Testis (tissue), 3 donors: ENCODE results near the gene FXYD3. TPM values are rescaled to one million over a fixed set of nuclear protein-coding genes. Genes with fewer than 3 reads are reported as not detected.

ENCODE experiments used
- DNase-seq: peaks from one replicate; pipeline ENCODE4 v3.0.0-alpha.2; 2019
- H3K27ac ChIP-seq, 2 donors: fragments of 200-600 bp; sonication (generic); one replicate each; pipeline ENCODE4 v1.5.1; 2019
- H3K27me3 ChIP-seq: fragments of 200-600 bp; sonication (generic); one replicate; pipeline ENCODE4 v1.5.1; 2019
- H3K36me3 ChIP-seq: fragments of 200-600 bp; sonication (generic); one replicate; pipeline ENCODE4 v1.5.1; 2017; ENCODE audit warnings: low read depth; ENCODE audit errors: missing control alignments
- H3K4me1 ChIP-seq: fragments of 200-600 bp; sonication (generic); one replicate; pipeline ENCODE4 v1.5.1; 2019
- H3K4me3 ChIP-seq, 2 donors: fragments of 200-600 bp; sonication (generic); one replicate each; pipeline ENCODE4 v1.5.1; 2017 to 2019
- H3K9me3 ChIP-seq: fragments of 200-600 bp; sonication (generic); one replicate; pipeline ENCODE4 v1.5.1; 2017
- POLR2A ChIP-seq: fragments of 450-650 bp; IDR thresholded peaks from one replicate; pipeline ENCODE4 v1.6.1; 2017; ENCODE audit warnings: antibody characterized with exemption, mild to moderate bottlenecking, moderate library complexity
- WGBS, 2 donors: methylation state at CpG; one replicate each; pipeline ENCODE4 v1.1.5; 2018; 5-methylcytosine and 5-hydroxymethylcytosine counted together
- intact Hi-C: fragments of 100-400 bp; cut with DNase I; formaldehyde crosslinking; loops from one replicate; pipeline ENCODE4 v1.15.1; 2023; ENCODE audit warnings: low total_unique reads
- polyA plus RNA-seq: library from polyadenylated mRNA; stranded (reverse); fragments of 350-450 nt; fragmentation: Illumina TruSeq; extraction: RNeasy Lipid Tissue Mini Kit (QIAGEN cat#74804); gene quantifications from one replicate; pipeline ENCODE4 v1.2.3, GENCODE V29; 2014; ENCODE audit warnings: low read depth, low replicate concordance; ENCODE audit not compliant: insufficient read depth
- total RNA-seq, 2 donors: library from RNA; depleted of rRNA; stranded (reverse); fragments of >200 nt; gene quantifications; one replicate each; pipeline ENCODE4 v1.2.3, GENCODE V29; 2016
- TF ChIP-seq, protein P1 (sequence below), 3 experiments: fragments of 450-650 bp in 2 of 3; fragments of 200-600 bp in 1 of 3; sonication (generic) in 1 of 3; IDR thresholded peaks; one replicate each; pipeline ENCODE4 v1.5.1; 2016 to 2019; ENCODE audit warnings: antibody characterized with exemption in 3 of 3, mild to moderate bottlenecking in 2 of 3, moderate library complexity in 1 of 3

The FXYD3 gene
- total and polyA plus RNA-seq, 3 donors from 2014 or later = 2.6 TPM; not detected in 2

DNA sequence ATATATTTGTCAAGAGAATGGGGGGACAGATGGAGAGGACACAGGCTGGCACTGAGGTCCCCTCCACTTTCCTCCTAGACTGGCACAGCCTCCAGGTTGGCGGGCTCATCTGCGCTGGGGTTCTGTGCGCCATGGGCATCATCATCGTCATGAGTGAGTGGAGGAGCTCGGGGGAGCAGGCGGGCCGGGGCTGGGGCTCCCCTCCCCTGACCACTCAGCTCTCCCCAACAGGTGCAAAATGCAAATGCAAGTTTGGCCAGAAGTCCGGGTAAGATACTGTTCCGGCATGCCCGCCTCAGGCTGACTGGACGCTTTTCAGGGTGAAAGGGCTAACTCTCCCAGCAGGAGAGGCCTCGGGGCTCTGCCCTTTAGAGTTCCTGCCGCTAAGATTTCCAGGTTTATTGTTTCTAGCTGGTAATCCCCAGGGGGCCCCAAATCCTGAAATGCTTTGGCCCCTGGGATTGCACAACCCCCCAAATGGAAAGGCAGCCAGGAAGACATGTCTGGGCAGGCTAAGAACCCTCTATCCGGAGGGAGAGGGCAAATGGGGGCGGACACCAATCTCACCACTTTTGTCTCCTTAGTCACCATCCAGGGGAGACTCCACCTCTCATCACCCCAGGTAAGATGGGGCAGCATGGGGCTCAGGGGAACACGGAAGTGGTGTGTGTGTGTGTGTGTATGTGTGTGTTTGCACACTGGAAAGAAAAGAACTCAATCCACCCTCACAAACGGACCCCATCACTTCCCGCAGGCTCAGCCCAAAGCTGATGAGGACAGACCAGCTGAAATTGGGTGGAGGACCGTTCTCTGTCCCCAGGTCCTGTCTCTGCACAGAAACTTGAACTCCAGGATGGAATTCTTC, 7.3 kb downstream of the FXYD3 start:
- intact Hi-C loops = no loop called here
- WGBS, 2 donors = 87 to 90% methylated on average over 13 to 19 of the region's 19 CpGs

DNA sequence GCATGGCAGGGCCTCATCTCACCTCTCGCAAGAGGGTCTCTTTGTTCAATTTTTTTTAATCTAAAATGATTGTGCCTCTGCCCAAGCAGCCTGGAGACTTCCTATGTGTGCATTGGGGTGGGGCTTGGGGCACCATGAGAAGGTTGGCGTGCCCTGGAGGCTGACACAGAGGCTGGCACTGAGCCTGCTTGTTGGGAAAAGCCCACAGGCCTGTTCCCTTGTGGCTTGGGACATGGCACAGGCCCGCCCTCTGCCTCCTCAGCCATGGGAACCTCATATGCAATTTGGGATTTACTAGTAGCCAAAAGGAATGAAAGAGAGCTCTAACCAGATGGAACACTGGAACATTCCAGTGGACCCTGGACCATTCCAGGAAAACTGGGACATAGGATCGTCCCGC, 8.0 kb downstream of the FXYD3 start:
- Histone ChIP-seq H3K9me3 (no peaks in the 10 kb centered on the region), H3K4me3 (no peak overlapping the region), H3K27ac (peak overlapping the region; percentile 91 to 95), H3K4me1 (peaks cover 32% of the 10 kb centered on the region), H3K27me3 (no peaks in the 10 kb centered on the region), H3K36me3 (no peaks in the 10 kb centered on the region)
- WGBS, 2 donors = 65 to 75% methylated on average over 5 of the region's 5 CpGs
- TF ChIP-seq POLR2A = no peak
- TF ChIP-seq, protein P1, sequence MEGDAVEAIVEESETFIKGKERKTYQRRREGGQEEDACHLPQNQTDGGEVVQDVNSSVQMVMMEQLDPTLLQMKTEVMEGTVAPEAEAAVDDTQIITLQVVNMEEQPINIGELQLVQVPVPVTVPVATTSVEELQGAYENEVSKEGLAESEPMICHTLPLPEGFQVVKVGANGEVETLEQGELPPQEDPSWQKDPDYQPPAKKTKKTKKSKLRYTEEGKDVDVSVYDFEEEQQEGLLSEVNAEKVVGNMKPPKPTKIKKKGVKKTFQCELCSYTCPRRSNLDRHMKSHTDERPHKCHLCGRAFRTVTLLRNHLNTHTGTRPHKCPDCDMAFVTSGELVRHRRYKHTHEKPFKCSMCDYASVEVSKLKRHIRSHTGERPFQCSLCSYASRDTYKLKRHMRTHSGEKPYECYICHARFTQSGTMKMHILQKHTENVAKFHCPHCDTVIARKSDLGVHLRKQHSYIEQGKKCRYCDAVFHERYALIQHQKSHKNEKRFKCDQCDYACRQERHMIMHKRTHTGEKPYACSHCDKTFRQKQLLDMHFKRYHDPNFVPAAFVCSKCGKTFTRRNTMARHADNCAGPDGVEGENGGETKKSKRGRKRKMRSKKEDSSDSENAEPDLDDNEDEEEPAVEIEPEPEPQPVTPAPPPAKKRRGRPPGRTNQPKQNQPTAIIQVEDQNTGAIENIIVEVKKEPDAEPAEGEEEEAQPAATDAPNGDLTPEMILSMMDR (IDR thresholded peaks at IDR 0.05) = no peak
- intact Hi-C loops = no loop called here
- no peak for DNase-seq

More for the DNA sequence above, 7.3 kb downstream of the FXYD3 start:
- no peak overlapping the region for H3K4me3 ChIP-seq
- no peaks in the 10 kb centered on the region for H3K27me3 ChIP-seq
- H3K4me1 ChIP-seq = peaks cover 32% of the 10 kb centered on the region
- no peak for DNase-seq
- no peaks in the 10 kb centered on the region for H3K36me3 ChIP-seq
- H3K27ac ChIP-seq = peak overlapping the region; percentile 91 to 95
- H3K9me3 ChIP-seq = no peaks in the 10 kb centered on the region
- TF ChIP-seq POLR2A = no peak
- TF ChIP-seq, protein P1 (IDR thresholded peaks at IDR 0.05) = no peak

DNA sequence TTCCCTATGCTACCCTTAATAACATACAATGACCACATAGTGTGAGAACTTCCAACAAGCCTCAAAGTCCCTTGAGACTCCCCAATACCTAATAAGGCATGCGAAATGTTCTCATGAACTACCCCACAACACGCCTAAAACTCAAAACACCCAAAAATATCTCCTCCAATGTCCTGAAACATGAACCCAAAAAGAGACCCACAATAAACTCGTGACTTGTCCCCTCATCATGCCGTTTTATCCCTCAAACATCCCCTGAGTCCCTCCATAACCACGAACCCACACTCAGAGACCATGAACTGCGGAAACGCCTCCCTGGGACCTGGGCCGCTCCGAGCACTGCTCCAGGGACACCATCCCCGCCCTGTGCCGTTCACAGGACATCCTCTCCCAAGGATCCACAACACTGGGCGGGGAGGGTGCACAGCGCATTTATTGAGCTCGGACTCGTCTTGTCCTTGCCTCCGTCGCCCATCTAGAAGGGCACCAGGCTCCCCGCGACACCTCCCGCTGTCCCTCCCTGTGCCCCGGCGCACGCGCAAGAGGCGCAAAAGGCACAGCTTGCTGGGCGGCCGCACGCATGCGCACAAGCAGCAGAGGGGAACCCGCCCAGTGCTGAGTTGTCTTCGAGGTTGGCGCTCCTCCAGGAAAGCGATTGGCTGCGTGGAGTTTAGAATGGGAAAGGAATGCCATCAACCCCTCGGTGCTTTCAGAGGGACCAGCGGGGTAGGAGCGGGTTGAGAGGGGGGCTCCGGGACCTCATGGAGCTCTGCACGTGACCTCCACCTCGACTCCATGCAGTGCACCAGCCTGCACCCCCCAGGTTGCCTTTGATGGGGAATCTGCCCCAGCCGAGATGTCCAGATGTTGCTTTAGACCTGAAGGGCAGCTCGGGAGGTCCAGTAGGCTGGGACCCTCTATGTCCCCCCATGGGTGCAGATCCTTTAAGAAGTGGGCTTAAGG, 8.8 kb downstream of the FXYD3 start:
- Histone ChIP-seq H3K4me1 (peaks cover 29% of the 10 kb centered on the region), H3K4me3 (peak overlapping the region; percentile 58 to 75), H3K27me3 (no peaks in the 10 kb centered on the region), H3K36me3 (no peaks in the 10 kb centered on the region), H3K9me3 (no peaks in the 10 kb centered on the region), H3K27ac (peak overlapping the region; percentile 91 to 95)
- TF ChIP-seq POLR2A = peak; percentile 78
- TF ChIP-seq, protein P1 (IDR thresholded peaks at IDR 0.05) = no peak
- peak; percentile 92 for DNase-seq
- 2 to 6% methylated on average over 20 to 42 of the region's 42 CpGs for WGBS, 2 donors
- intact Hi-C loops = no loop called here

DNA sequence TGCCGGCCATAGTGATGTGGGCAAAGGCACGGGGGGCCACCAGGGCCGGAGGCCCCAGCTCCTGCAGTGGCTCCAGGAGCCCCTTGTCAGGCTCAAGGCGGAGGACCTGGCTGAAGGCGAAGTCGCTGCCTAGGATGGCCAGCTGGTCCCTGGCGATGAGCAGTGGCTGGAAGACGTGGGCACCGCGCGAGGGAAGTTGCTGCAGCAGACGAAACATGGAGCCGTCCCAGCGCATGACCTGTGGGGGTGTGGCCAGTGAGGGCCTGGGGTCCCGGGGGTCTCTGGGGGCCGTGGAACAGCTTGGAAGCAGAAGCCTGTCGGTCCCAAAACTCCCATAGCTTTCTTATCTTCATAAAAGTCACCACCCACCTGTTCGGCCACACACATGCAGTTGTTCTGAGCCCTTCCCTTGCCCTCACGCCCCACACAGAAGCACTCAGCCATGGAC, 9.7 kb downstream of the FXYD3 start:
- intact Hi-C loops = no loop called here
- no peak overlapping the region for H3K4me3 ChIP-seq
- peaks cover 31% of the 10 kb centered on the region for H3K4me1 ChIP-seq

More for the DNA sequence above, 9.7 kb downstream of the FXYD3 start:
- TF ChIP-seq, protein P1 (IDR thresholded peaks at IDR 0.05) = no peak
- TF ChIP-seq POLR2A = no peak
- peak overlapping the region; percentile 18 to 95 for H3K27ac ChIP-seq
- no peaks in the 10 kb centered on the region for H3K36me3 ChIP-seq
- no peaks in the 10 kb centered on the region for H3K9me3 ChIP-seq
- DNase-seq = no peak
- 62 to 76% methylated on average over 19 of the region's 19 CpGs for WGBS, 2 donors
- H3K27me3 ChIP-seq = no peaks in the 10 kb centered on the region
